ENCODE results near the gene LENG9.

DNA sequence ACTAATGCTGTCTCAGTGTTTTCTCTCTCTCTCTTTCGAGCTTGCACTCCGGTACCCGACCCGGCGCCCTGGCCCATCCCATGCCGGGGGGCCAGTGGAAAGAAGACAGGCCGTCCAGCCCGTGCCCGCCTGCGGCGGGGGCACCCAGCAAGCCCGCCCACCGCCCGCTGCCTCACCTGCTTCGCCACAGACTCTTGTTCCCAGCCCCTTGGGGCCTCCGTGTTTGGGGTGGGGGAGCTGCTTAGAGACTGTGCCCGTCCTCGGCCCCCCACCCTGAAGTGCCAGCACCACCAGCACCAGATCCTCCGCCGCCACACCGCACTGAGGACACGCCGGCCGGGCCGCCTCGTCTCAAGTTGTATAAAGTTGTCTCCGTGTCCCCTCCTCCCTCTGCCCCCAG is 2.4 kb downstream of the LENG9 start:
- TF ChIP-seq, protein P1, sequence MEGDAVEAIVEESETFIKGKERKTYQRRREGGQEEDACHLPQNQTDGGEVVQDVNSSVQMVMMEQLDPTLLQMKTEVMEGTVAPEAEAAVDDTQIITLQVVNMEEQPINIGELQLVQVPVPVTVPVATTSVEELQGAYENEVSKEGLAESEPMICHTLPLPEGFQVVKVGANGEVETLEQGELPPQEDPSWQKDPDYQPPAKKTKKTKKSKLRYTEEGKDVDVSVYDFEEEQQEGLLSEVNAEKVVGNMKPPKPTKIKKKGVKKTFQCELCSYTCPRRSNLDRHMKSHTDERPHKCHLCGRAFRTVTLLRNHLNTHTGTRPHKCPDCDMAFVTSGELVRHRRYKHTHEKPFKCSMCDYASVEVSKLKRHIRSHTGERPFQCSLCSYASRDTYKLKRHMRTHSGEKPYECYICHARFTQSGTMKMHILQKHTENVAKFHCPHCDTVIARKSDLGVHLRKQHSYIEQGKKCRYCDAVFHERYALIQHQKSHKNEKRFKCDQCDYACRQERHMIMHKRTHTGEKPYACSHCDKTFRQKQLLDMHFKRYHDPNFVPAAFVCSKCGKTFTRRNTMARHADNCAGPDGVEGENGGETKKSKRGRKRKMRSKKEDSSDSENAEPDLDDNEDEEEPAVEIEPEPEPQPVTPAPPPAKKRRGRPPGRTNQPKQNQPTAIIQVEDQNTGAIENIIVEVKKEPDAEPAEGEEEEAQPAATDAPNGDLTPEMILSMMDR (conservative IDR thresholded peaks at IDR 0.05; ENCODE audit: low read depth, low read length) = no peak
- no peak for TF ChIP-seq EZH2 (IDR thresholded peaks at IDR 0.05; ENCODE audit: borderline replicate concordance, low read depth, low read length, poor library complexity, severe bottlenecking)
